Kidney (tissue), 14 donors: ENCODE results near the gene KIAA1191. TPM values are rescaled to one million over a fixed set of nuclear protein-coding genes. Genes with fewer than 3 reads are reported as not detected.

Experiments
- DNase-seq, 5 donors: peaks; one replicate each; pipeline ENCODE4 v3.0.0-alpha.2; 2013 to 2020
- FAIRE-seq: peaks from 2 replicates; lab custom pipeline; 2012; peaks lifted over from hg19 to GRCh38; lab: Jason Lieb, UNC
- H3K27ac ChIP-seq, 2 donors: one replicate each; pipeline ENCODE4 v1.7.0; 2013; ENCODE audit warnings: low read depth in 2 of 2, low read length in 2 of 2, inconsistent platforms in 1 of 2
- H3K27me3 ChIP-seq: one replicate; pipeline ENCODE4 v1.7.1; 2013; ENCODE audit warnings: low read length, inconsistent platforms; ENCODE audit not compliant: control insufficient read depth, insufficient read depth
- H3K36me3 ChIP-seq, 3 donors: one replicate each; pipeline versions ENCODE4 v1.7.0 to v1.7.1; 2013; ENCODE audit warnings: low read length in 3 of 3, control low read depth in 1 of 3, inconsistent platforms in 1 of 3; ENCODE audit not compliant: insufficient read depth in 3 of 3, control insufficient read depth in 2 of 3
- H3K4me1 ChIP-seq, 3 donors: one replicate each; pipeline versions ENCODE4 v1.7.0 to v1.7.1; 2013; ENCODE audit warnings: low read length in 3 of 3, inconsistent platforms in 1 of 3, low read depth in 1 of 3; ENCODE audit not compliant: control insufficient read depth in 2 of 3, insufficient read depth in 2 of 3
- H3K4me3 ChIP-seq, 3 donors: one replicate each; pipeline versions ENCODE4 v1.7.0 to v1.8.1; 2013; ENCODE audit warnings: low read length in 3 of 3, control low read depth in 1 of 3, inconsistent platforms in 1 of 3
- H3K9ac ChIP-seq, 3 donors: one replicate each; pipeline versions ENCODE4 v1.7.0 to v1.7.1; 2013; ENCODE audit warnings: low read length in 3 of 3, control low read depth in 1 of 3, inconsistent platforms in 1 of 3
- H3K9me3 ChIP-seq, 3 donors: one replicate each; pipeline versions ENCODE4 v1.7.0 to v1.7.1; 2013; ENCODE audit warnings: low read length in 3 of 3, control low read depth in 1 of 3, inconsistent platforms in 1 of 3; ENCODE audit not compliant: control insufficient read depth in 2 of 3, insufficient read depth in 1 of 3
- intact Hi-C: fragments of 100-400 bp; cut with DNase I; formaldehyde crosslinking; loops from one replicate; pipeline ENCODE4 v1.11.1; 2022
- polyA plus RNA-seq: library from polyadenylated mRNA; stranded (reverse); fragments of 350-450 nt; fragmentation: Illumina TruSeq; extraction: RNeasy Lipid Tissue Mini Kit (QIAGEN cat#74804); gene quantifications from one replicate; pipeline ENCODE4 v1.2.3, GENCODE V29; 2014; ENCODE audit warnings: low read depth, low replicate concordance; ENCODE audit not compliant: insufficient read depth
- total RNA-seq: library from RNA; stranded (reverse); fragmentation: NEBNext Ultra II Directional; extraction: Animal tissue kit (Norgen Biotek cat#: 25700); gene quantifications from one replicate; pipeline ENCODE4 v1.2.1, GENCODE V29; 2021
- TF ChIP-seq, protein P1 (sequence below): IDR thresholded peaks from 3 replicates; pipeline ENCODE4 v1.5.1; 2012; ENCODE audit warnings: mild to moderate bottlenecking, moderate library complexity, borderline replicate concordance; ENCODE audit not compliant: insufficient read depth; ENCODE audit errors: extremely low read depth
- donor health status: control.
- donor health status: control.
- donor health status: control.
- donor health status: control.
- donor health status: control.
- donor health status: DM: yes; HTN: yes; CAD: no.
- donor health status: Normal renal cell carcinoma (clear cell type).

KIAA1191 gene
- total and polyA plus RNA-seq, 2 donors from 2014 or later = 109 to 208 TPM

DNA sequence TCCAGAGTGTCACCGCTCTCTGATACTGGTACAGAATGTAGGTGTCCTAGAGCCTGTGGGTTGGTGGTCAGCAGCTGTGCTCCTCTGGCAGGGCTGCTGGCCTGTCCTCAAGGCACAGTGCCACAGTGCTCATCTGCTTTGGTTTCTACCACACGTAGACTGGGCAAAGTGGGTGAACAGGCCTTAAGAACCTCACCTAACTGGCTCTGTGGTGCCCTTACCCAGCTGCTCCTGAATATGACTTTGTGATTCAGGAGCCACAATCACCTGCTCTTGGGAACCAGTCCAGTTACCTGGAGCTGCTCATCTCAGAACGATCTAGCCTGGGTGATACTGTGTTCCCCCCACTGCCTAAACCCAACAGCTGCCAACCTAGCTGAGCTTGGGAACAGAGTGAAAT is 20.4 kb upstream of the KIAA1191 start:
- Histone ChIP-seq H3K4me3 (no peak overlapping the region), H3K27ac (no peak overlapping the region), H3K27me3 (no peaks in the 10 kb centered on the region), H3K4me1 (no peaks in the 10 kb centered on the region), H3K9me3 (no peaks in the 10 kb centered on the region), H3K9ac (no peak overlapping the region), H3K36me3 (peaks cover 0 to 15% (median 15%) of the 10 kb centered on the region in 3 donors)
- DNase-seq (no peak), FAIRE-seq (no peak)
- intact Hi-C loops = no loop called here
- TF ChIP-seq, protein P1, sequence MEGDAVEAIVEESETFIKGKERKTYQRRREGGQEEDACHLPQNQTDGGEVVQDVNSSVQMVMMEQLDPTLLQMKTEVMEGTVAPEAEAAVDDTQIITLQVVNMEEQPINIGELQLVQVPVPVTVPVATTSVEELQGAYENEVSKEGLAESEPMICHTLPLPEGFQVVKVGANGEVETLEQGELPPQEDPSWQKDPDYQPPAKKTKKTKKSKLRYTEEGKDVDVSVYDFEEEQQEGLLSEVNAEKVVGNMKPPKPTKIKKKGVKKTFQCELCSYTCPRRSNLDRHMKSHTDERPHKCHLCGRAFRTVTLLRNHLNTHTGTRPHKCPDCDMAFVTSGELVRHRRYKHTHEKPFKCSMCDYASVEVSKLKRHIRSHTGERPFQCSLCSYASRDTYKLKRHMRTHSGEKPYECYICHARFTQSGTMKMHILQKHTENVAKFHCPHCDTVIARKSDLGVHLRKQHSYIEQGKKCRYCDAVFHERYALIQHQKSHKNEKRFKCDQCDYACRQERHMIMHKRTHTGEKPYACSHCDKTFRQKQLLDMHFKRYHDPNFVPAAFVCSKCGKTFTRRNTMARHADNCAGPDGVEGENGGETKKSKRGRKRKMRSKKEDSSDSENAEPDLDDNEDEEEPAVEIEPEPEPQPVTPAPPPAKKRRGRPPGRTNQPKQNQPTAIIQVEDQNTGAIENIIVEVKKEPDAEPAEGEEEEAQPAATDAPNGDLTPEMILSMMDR = no peak

DNA sequence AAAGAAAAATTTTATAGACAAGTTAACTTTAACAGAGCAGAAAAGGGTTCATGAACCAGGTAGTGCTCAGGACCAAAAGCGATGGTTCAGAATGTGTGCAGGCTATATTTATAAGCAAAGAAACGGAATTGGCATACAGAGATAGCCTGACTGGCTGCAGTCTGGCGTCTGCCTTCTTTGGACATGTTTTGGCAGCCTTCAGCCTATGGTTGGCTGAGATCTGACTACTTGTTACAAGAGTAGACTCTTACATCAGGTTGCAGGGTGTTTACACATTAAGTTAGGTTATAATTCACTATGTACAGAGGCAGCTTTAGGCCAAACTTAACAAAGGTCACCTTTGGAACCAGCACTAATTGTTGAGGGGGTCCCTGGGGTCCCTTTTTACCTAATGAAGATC is 19.9 kb upstream of the KIAA1191 start:
- H3K4me1 ChIP-seq = no peaks in the 10 kb centered on the region
- H3K27me3 ChIP-seq = no peaks in the 10 kb centered on the region
- H3K4me3 ChIP-seq = no peak overlapping the region
- peaks cover 0 to 15% (median 15%) of the 10 kb centered on the region in 3 donors for H3K36me3 ChIP-seq
- intact Hi-C loops = no loop called here
- FAIRE-seq (no peak), DNase-seq (no peak)
- TF ChIP-seq, protein P1 = no peak
- H3K27ac ChIP-seq = no peak overlapping the region
- H3K9me3 ChIP-seq = no peaks in the 10 kb centered on the region
- no peak overlapping the region for H3K9ac ChIP-seq

DNA sequence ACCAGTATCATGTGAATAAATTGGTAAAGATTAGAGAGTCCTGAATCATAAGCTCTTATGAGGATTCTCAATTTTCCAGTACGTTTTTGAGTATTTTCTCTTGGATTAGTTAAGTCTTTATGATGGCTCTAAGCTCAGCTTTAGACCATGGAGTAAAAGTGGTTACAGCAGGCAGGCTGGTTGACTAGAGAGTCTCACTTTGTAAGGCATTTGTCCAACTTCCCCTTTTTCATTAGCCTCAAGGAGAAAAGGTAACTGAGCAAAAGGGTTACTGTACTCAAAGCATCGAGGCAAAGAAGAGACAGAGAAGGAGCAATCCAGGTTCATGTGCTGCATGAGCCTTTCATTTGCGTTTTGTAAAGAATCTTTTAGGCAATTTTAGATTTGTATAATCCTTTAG is 18.3 kb upstream of the KIAA1191 start:
- intact Hi-C loops = no loop called here
- FAIRE-seq = no peak
- H3K9me3 ChIP-seq = no peaks in the 10 kb centered on the region
- H3K4me1 ChIP-seq = no peaks in the 10 kb centered on the region
- no peaks in the 10 kb centered on the region for H3K27me3 ChIP-seq
- no peak for DNase-seq
- TF ChIP-seq, protein P1 = no peak
- no peak overlapping the region for H3K27ac ChIP-seq
- H3K4me3 ChIP-seq = no peak overlapping the region
- H3K36me3 ChIP-seq = peaks cover 0 to 13% (median 7%) of the 10 kb centered on the region in 3 donors
- H3K9ac ChIP-seq = no peak overlapping the region
